Measurements from ENCODE around the gene ETHE1.

GRCh38 chr19:43570174-43570791 lies 43.3 kb upstream of the ETHE1 start:
- 0 out of 2 replicates have a peak, but pooled peaks have one; percentile 13 for TF ChIP-seq CTCF (conservative IDR thresholded peaks at IDR 0.05; ENCODE audit: low read length)
- TF ChIP-seq EZH2phosphoT487 (IDR thresholded peaks at IDR 0.05; ENCODE audit: borderline replicate concordance, low read depth, low read length): no peak

Measured in OCI-LY7 (cell line).